Spleen (tissue), 7 donors: Measurements from ENCODE around the gene ZCCHC10.

Experiments
- CTCF ChIP-seq, 11 experiments: fragments of 200-600 bp in 7 of 11; fragments of 450-650 bp in 4 of 11; sonication (generic) in 4 of 11; IDR thresholded peaks in 8 of 11; conservative IDR thresholded peaks in 3 of 11; 1 replicate in 7 of 11; 2 replicates in 4 of 11; pipeline versions ENCODE4 v1.4.0 to v1.8.0; 2016 to 2021; ENCODE audit warnings: antibody characterized with exemption in 11 of 11, inconsistent platforms in 4 of 11, mild to moderate bottlenecking in 1 of 11
- POLR2AphosphoS5 ChIP-seq, 3 donors: sonication (generic); formaldehyde crosslinking; IDR thresholded peaks; one replicate each; pipeline ENCODE4 v1.5.1; 2017; ENCODE audit warnings: antibody characterized with exemption in 3 of 3
- donor health status: DM: no; HTN: no; CAD: no; lungs with moderate emphysema.
- donor health status: DM: no; HTN: no; CAD: no.
- donor health status: DM: no; HTN: no; CAD: no.

- TF ChIP-seq CTCF (IDR thresholded peaks at IDR 0.05 in 8 of 11, conservative IDR thresholded peaks at IDR 0.05 in 3 of 11) (no peak), POLR2AphosphoS5 (IDR thresholded peaks at IDR 0.05) (no peak)
Observed at GRCh38 chr5:132996307-132996706, 30.0 kb downstream of the ZCCHC10 start.
